Prostate gland (tissue), 2 donors: ENCODE measurements around the gene ASCC2.

Source experiments
- CTCF ChIP-seq, 4 experiments: fragments of 200-600 bp in 2 of 4; fragments of 450-650 bp in 2 of 4; sonication (generic) in 2 of 4; IDR thresholded peaks; 1 replicate in 3 of 4; 2 replicates in 1 of 4; pipeline ENCODE4 v1.5.1; 2016 to 2019; ENCODE audit warnings: antibody characterized with exemption in 4 of 4, mild to moderate bottlenecking in 2 of 4, moderate library complexity in 2 of 4
- POLR2A ChIP-seq: fragments of 450-650 bp; IDR thresholded peaks from one replicate; pipeline ENCODE4 v1.6.1; 2016; ENCODE audit warnings: antibody characterized with exemption, mild to moderate bottlenecking

- TF ChIP-seq CTCF (IDR thresholded peaks at IDR 0.05), result no peak
- TF ChIP-seq POLR2A, result no peak
Observed at GRCh38 chr22:29831186-29831921, 6.7 kb downstream of the ASCC2 start.
